ENCODE results near the gene KCNN3. TPM values are rescaled to one million over a fixed set of nuclear protein-coding genes. Genes with fewer than 3 reads are reported as not detected.
A peak's percentile ranks its signal among the peaks of the same experiment; 100 is the strongest.

Gene KCNN3
- total RNA-seq, 1 donor from 2014 or later, result 0.36 TPM

DNA sequence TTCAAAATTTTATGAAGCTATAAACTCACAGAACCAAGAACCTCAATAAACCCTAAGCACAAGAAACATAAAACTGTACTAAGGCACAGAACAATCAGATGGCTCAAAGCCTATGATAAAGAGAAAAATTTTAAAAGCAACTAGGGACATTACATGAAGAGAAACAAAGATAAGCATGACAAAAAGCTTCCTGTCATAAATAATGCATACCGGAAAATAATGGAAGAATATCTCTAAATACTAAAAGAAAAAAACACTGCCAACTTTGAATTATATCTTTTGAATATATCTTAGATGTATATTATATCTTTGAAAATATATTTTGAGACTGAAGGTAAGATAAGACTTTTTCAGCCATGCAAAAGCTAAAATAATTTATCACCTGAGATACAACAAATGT is 21.4 kb upstream of the KCNN3 start:
- Mint-ChIP-seq H3K4me3 (no peak overlapping the region), H3K9me3 (no peaks in the 10 kb centered on the region), H3K4me1 (ENCODE audit: low read depth) (peaks cover 11% of the 10 kb centered on the region), H3K27me3 (ENCODE audit: insufficient read depth) (peaks cover 5% of the 10 kb centered on the region), H3K36me3 (ENCODE audit: low read depth) (peaks cover 1% of the 10 kb centered on the region), H3K27ac (no peak overlapping the region)
- intact Hi-C loops (cut with micrococcal nuclease), result no loop called here
- no peak for DNase-seq (ENCODE audit: low spot score)

DNA sequence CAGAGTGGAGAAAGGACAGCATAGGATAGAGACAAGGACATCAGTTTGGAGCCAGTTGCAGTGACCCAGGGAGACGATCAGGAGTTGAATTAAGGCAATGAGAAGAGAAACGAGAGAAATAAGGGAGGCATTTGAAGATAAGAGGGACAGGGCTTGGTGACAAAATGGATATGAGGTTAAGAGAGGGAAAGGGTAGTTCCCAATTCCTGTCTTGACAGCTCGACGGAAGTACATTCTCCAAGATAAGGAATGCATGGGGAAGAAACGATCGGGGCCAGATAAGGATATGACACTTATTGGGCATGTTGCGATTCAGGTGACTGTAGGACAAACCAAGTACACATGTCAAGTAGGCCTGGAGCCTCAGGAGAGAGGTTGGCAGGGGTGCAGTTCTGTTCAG is 18.7 kb upstream of the KCNN3 start:
- Mint-ChIP-seq H3K4me1 (ENCODE audit: low read depth) (peaks cover 20% of the 10 kb centered on the region), H3K36me3 (ENCODE audit: low read depth) (peaks cover 1% of the 10 kb centered on the region), H3K4me3 (no peak overlapping the region), H3K27ac (no peak overlapping the region), H3K9me3 (no peaks in the 10 kb centered on the region), H3K27me3 (ENCODE audit: insufficient read depth) (peaks cover 5% of the 10 kb centered on the region)
- intact Hi-C loops (cut with micrococcal nuclease), result no loop called here
- DNase-seq (ENCODE audit: low spot score), result no peak

DNA sequence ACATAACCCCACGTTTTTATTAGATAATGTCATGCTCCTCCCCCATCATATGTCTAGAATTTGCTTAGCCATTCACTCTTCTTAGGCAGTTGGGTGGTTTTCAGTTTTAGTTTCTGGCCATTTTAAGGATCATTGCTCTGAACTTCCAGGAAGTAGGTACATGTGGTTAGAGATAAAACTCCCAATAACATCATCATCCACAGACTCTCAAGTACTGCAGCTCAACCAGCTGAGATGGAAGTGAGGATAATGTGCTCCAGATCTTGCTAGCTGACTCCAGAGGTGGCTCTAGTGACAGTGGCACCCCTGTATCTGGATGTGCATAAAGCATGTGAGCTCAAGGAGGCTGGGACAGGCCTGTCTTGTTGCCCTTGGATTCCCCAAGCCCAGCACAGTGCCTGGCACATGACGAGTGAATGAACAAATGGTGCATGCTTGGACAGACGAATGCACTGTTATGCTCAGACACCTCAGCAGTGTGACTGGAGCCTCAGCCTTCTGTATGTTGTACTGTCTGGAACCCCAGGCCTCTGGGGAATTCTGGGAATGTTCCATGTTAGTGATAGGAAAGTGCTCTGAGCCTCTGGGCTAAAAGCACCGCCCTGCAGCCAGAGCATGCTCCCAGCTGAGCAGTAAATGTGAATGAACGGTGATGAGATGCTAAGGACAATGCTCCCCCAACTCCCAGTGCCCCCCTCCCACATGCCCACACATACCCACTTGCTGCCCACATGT is 16.4 kb upstream of the KCNN3 start:
- no peaks in the 10 kb centered on the region for H3K9me3 Mint-ChIP-seq

DNA sequence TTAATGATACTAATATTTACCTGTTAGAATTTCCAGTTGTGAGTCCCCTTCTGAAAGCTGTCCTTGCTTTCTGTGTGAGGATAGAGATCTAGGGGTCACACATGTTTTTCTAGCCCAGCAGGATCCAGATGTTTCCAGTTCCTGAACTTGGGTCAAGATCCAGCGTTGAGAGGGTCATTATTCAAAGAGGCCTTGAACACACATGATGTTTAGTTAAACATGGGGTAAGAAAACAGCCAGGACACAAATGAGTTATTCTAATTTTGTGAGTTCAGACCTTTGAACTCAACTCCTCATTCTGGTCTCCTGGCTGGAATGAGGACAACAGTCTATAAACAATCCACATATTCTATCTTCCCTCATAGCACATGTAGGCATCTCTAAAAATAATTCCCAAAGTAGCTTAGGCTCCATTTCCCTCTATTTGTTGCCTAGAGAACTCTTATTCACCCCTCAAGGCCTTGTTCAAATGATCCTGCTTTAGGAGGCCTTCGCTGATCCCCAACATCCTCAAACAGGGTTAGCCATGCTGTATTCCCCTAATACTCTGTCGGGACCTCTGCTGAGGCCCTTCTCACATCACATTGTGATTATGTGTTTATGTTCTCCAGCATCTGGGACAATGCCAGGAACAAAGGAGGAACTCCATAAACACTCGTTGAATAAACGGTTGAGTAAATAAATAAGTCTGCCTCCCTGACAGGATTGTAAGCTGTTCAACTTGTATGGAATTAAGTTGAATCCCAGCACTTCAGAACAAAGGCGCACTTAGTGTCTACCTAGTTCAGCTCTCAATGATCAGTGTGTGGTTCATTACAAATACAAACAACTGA is 15.0 kb upstream of the KCNN3 start:
- peaks cover 3% of the 10 kb centered on the region for H3K27me3 Mint-ChIP-seq (ENCODE audit: insufficient read depth)
- no peak overlapping the region for H3K4me3 Mint-ChIP-seq
- DNase-seq (ENCODE audit: low spot score), result no peak
- H3K27ac Mint-ChIP-seq, result no peak overlapping the region
- H3K4me1 Mint-ChIP-seq (ENCODE audit: low read depth), result peaks cover 22% of the 10 kb centered on the region
- no peaks in the 10 kb centered on the region for H3K9me3 Mint-ChIP-seq
- intact Hi-C loops (cut with micrococcal nuclease), result no loop called here
- peaks cover 1% of the 10 kb centered on the region for H3K36me3 Mint-ChIP-seq (ENCODE audit: low read depth)

More for the DNA sequence above, 16.4 kb upstream of the KCNN3 start:
- H3K4me1 Mint-ChIP-seq (ENCODE audit: low read depth), result peaks cover 20% of the 10 kb centered on the region
- H3K27ac Mint-ChIP-seq, result no peak overlapping the region
- intact Hi-C loops (cut with micrococcal nuclease), result no loop called here
- peaks cover 1% of the 10 kb centered on the region for H3K36me3 Mint-ChIP-seq (ENCODE audit: low read depth)
- DNase-seq (ENCODE audit: low spot score), result no peak
- no peak overlapping the region for H3K4me3 Mint-ChIP-seq
- H3K27me3 Mint-ChIP-seq (ENCODE audit: insufficient read depth), result peaks cover 6% of the 10 kb centered on the region

DNA sequence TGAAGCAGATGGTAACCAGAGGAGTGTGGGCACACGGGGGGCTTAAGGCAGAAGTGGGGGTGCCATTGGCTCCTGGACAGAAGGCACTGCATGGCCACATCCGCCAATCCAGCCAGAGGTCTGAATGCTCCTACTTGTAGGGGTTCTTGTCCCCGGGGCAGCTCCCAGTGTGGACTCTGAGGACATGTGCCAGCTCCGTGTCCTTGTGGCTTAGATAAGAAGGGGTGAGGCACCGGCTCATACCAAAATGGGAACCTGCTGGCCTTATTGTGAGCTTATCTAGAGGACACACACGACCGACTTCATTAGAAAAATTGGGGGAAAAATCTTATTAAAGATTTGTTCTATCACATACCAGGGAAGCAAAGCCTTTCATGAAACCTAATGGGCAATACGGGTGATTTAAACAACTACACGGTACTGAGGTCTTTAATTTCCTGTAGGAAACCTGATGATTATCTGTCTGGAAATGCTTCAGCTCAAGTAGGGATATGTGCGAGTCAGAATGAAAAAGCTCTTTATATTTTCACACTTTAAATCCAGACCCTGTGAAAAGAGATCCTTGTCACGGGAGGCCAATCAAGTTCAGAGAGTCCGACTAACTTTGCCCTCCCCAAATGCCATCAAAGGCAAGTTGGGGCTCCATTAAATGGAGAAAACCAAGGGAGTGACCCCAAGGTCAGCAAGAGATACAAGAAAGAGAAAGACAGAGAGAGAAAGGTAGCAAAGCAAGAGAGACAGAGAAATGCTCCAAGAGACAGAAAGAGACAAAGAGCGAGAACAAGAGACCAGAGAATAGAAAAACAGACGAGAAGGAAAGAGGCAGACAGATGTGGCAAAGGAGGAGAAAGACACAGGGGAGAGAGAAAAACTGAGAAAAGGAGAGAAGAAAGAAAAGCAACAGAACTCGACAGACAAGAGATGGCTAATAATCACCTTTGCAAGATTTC is 14.1 kb upstream of the KCNN3 start:
- intact Hi-C loops (cut with micrococcal nuclease), result no loop called here
- peaks cover 26% of the 10 kb centered on the region for H3K4me1 Mint-ChIP-seq (ENCODE audit: low read depth)
- peaks cover 1% of the 10 kb centered on the region for H3K36me3 Mint-ChIP-seq (ENCODE audit: low read depth)
- H3K9me3 Mint-ChIP-seq, result no peaks in the 10 kb centered on the region
- no peak overlapping the region for H3K27ac Mint-ChIP-seq
- no peak overlapping the region for H3K4me3 Mint-ChIP-seq
- DNase-seq (ENCODE audit: low spot score), result no peak
- peaks cover 3% of the 10 kb centered on the region for H3K27me3 Mint-ChIP-seq (ENCODE audit: insufficient read depth)

DNA sequence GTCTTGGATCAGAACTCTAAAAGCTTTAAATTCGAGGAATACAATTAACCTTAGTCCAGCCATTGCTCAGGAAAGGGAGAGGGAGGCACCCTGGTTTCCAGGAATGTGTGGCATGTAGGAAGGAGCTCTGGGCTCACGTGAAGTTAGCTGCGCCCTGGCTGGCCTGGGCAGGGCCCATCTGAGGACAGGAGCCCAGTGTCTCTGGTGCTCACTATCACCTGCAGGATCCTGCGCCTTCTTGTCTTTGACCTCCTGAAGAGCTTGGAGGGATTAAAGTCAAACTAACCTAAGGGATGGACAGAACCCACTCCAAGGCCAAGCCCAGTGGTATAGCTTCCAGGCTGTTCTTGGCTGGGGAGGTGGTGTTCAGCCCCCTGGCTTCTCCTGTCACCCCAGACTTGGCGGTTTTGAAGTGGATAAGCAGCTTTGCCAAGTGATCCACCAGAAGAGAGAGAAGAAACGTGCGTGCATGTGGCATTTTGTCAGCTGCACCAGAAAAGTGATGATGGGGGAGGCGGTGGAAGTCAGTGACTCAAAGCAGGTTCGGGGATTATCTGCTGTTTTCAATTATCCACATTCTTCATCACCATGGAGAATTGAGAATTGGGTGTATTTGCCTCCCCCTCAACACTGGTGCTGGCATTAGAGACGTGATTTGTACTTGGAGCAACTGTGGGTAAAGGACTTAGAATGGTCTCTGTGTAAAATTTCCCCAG is 11.9 kb upstream of the KCNN3 start:
- Mint-ChIP-seq H3K36me3 (ENCODE audit: low read depth) (no peaks in the 10 kb centered on the region), H3K4me3 (no peak overlapping the region), H3K9me3 (no peaks in the 10 kb centered on the region), H3K27ac (no peak overlapping the region), H3K27me3 (ENCODE audit: insufficient read depth) (peaks cover 3% of the 10 kb centered on the region), H3K4me1 (ENCODE audit: low read depth) (peaks cover 20% of the 10 kb centered on the region)
- intact Hi-C loops (cut with micrococcal nuclease), result no loop called here
- DNase-seq (ENCODE audit: low spot score), result no peak

DNA sequence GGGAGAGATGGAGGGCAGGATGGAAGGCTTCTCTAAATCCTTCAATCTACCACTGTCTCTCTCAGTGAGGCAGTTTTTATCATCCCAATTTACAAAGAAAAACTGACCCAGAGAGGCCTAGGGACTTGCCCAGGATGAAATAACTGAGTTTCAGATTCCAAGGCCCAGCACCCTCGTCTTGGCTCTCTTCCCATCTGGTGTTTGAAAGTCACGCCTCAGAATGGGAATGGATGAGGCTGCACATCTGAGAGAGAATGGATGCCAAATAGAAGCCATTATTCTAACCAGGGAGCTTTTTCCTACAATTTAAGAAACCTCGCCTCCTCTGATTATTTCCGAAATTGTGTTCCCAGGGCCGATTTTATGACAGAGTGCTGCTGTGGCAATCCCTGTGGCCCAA is 10.6 kb upstream of the KCNN3 start:
- Mint-ChIP-seq H3K4me3 (no peak overlapping the region), H3K9me3 (no peaks in the 10 kb centered on the region), H3K4me1 (ENCODE audit: low read depth) (peaks cover 7% of the 10 kb centered on the region), H3K27ac (no peak overlapping the region), H3K36me3 (ENCODE audit: low read depth) (no peaks in the 10 kb centered on the region), H3K27me3 (ENCODE audit: insufficient read depth) (peaks cover 7% of the 10 kb centered on the region)
- intact Hi-C loops (cut with micrococcal nuclease), result no loop called here
- DNase-seq (ENCODE audit: low spot score), result no peak

DNA sequence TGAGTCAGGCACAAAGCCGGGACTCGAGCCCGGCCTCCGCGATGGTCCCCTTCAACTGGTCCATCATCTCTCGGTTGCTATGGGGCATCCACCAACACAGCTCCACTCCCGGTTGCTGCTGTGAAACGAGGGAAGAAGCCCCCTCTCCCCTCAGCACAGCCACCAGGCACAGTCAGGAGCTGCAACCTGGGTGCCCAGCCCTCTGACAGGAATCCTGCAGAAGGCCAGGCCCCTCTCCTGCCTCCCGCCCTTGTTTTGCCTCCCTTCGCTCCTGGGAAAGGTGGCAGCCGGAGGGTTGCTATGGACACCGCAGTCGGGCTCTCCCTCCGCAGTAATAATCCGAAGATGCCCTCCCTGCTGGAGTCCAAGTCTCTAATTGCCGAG is 8.9 kb upstream of the KCNN3 start:
- Mint-ChIP-seq H3K27ac (no peak overlapping the region), H3K9me3 (no peaks in the 10 kb centered on the region), H3K4me3 (no peak overlapping the region), H3K4me1 (ENCODE audit: low read depth) (peaks cover 12% of the 10 kb centered on the region), H3K36me3 (ENCODE audit: low read depth) (no peaks in the 10 kb centered on the region), H3K27me3 (ENCODE audit: insufficient read depth) (peaks cover 7% of the 10 kb centered on the region)
- DNase-seq (ENCODE audit: low spot score), result no peak
- intact Hi-C loops (cut with micrococcal nuclease), result loop anchor here (2.0 to 5.0 kb wide), 3 partner anchors 58 to 397 kb away; partner anchors contain the start of gene PMVK

DNA sequence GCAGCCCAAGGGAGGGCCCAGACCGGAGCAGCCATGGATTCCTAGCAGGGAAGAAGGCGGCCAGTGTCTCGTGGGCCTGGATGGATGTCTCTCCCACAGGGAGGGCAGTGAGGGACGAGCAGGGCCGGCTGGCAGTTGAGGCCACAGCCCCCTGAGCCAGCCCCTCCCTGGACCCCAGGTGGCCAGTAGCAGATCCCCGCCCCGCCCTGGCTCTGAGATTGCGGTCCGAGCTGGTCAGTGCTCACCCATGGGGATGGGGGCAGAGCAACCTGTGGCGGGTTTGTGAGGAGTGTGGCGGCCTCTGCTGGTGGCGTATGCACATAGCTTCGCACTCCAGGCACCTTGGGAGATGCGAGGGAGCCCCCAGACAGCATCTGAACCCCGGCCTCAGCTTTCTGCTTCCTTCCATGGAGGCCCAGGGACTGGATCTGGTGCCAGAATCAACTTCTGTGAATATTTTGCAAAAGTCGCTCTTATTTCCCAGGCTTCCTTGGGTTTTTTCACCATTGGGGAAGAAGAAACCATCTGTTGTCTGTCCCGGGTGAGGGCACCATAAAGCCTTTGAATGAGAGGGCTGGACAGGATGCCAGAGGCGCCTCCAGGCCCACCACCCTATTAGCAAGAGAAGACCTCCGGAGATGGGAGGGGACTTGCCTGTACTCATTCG is 8.4 kb upstream of the KCNN3 start:
- Mint-ChIP-seq H3K36me3 (ENCODE audit: low read depth) (no peaks in the 10 kb centered on the region), H3K27me3 (ENCODE audit: insufficient read depth) (peaks cover 7% of the 10 kb centered on the region), H3K9me3 (no peaks in the 10 kb centered on the region), H3K4me3 (no peak overlapping the region), H3K27ac (no peak overlapping the region), H3K4me1 (ENCODE audit: low read depth) (peaks cover 17% of the 10 kb centered on the region)
- intact Hi-C loops (cut with micrococcal nuclease), result loop anchor here (1.0 to 5.0 kb wide), 5 partner anchors 58 to 396 kb away; partner anchors contain the start of gene PMVK
- peak; percentile 64 for DNase-seq (ENCODE audit: low spot score)

DNA sequence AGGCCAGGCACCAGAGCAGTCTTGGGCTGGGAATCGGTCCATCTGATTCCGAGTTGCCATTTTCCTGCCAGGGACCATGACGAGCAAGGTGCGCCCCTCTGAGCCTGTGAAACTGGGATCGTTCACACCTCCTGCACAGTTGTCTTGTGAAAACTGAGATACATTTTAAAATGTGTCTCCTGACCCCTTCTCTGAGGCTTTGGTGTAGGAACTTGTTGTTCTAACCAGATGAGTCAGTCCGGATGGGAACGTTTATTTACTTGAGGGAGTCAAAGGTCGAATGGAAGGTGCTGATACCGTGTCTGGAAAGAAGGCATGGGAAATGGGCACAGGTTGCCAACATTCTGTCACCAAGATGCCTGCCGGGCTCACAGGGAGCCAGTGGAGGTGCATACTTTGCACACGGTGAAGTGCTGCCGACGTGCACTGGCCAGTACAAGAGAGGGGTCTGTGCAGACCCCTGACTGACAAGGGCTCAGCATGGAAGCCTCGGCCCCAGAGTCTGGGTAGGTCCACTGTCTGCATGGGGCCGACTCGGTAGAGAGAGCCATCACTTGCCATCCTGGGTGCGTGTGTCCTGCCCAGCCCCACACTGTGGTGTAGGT is 7.4 kb upstream of the KCNN3 start:
- intact Hi-C loops (cut with micrococcal nuclease), result loop anchor here (5.0 kb wide), 2 partner anchors 115 to 395 kb away; no protein-coding TSS in a partner anchor
- peaks cover 7% of the 10 kb centered on the region for H3K27me3 Mint-ChIP-seq (ENCODE audit: insufficient read depth)
- no peaks in the 10 kb centered on the region for H3K9me3 Mint-ChIP-seq
- H3K36me3 Mint-ChIP-seq (ENCODE audit: low read depth), result no peaks in the 10 kb centered on the region
- peaks cover 24% of the 10 kb centered on the region for H3K4me1 Mint-ChIP-seq (ENCODE audit: low read depth)
- no peak overlapping the region for H3K4me3 Mint-ChIP-seq
- no peak overlapping the region for H3K27ac Mint-ChIP-seq
- DNase-seq (ENCODE audit: low spot score), result no peak

DNA sequence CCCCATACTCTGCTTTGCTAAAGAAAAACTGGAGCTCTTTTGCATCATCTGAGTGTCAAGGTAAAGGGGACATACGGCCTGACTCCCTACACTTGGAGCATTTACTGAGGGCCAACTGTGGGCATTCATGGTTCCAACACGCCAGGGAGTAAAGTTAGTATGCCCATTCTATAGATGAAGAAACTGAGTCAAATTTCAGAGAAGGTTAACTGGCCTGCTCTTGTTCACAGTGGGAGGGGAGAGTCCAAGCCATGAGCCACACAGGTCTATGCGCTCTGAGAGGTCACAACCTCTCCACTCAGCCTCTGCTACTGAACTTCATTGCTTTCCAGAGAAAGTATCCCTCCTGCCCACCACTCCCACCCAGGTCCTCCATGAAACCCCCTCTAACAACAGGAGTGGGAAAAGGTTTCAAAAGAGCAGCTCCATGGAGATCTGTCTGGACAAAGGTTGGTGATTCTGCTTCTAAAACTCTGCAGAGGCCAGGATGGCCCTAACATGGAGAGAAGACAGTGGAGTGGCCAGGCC is 6.8 kb upstream of the KCNN3 start:
- Mint-ChIP-seq H3K4me3 (no peak overlapping the region), H3K36me3 (ENCODE audit: low read depth) (no peaks in the 10 kb centered on the region), H3K27ac (no peak overlapping the region), H3K27me3 (ENCODE audit: insufficient read depth) (peaks cover 7% of the 10 kb centered on the region), H3K9me3 (no peaks in the 10 kb centered on the region), H3K4me1 (ENCODE audit: low read depth) (peaks cover 25% of the 10 kb centered on the region)
- no peak for DNase-seq (ENCODE audit: low spot score)
- intact Hi-C loops (cut with micrococcal nuclease), result loop anchor here (5.0 kb wide), 2 partner anchors 115 to 395 kb away; no protein-coding TSS in a partner anchor
